ENCODE results near the gene DYNC1I1. TPM values are rescaled to one million over a fixed set of nuclear protein-coding genes. Genes with fewer than 3 reads are reported as not detected.
"Not testable (repeated sequence)": the region's sequence is repeated elsewhere in the genome, so short reads cannot be mapped to it uniquely, and the experiment has no call there.

The DYNC1I1 gene
- total RNA-seq, 1 donor, result 0.54 TPM

GRCh38 chr7:95901006-95901405 is 128.7 kb downstream of the DYNC1I1 start:
- DNase-seq (ENCODE audit: low read depth in 2 of 3, low spot score in 2 of 3), result no peak

GRCh38 chr7:95904099-95904498 is 131.7 kb downstream of the DYNC1I1 start:
- peak in 1 of 3 donors; percentile 32 for DNase-seq (ENCODE audit: low read depth in 2 of 3, low spot score in 2 of 3)

- DNase-seq (ENCODE audit: low read depth in 2 of 3, low spot score in 2 of 3), result peak in 1 of 3 donors; percentile 14
Measured at GRCh38 chr7:95905167-95905566, 132.8 kb downstream of the DYNC1I1 start.

- peak in 1 of 3 donors; percentile 5 for DNase-seq (ENCODE audit: low read depth in 2 of 3, low spot score in 2 of 3)
Measured at GRCh38 chr7:95906851-95907250, 134.5 kb downstream of the DYNC1I1 start.

GRCh38 chr7:95907337-95907736 is 135.0 kb downstream of the DYNC1I1 start:
- DNase-seq (ENCODE audit: low read depth in 2 of 3, low spot score in 2 of 3), result no peak

GRCh38 chr7:95908499-95908898 is 136.1 kb downstream of the DYNC1I1 start:
- DNase-seq (ENCODE audit: low read depth in 2 of 3, low spot score in 2 of 3), result no peak

GRCh38 chr7:95910341-95910740 is 138.0 kb downstream of the DYNC1I1 start:
- no peak for DNase-seq (ENCODE audit: low read depth in 2 of 3, low spot score in 2 of 3)

- DNase-seq (ENCODE audit: low read depth in 2 of 3, low spot score in 2 of 3), result no peak
Measured at GRCh38 chr7:95915731-95916130, 143.4 kb downstream of the DYNC1I1 start.

- peak; percentile 41 to 76 (median 60) for DNase-seq (ENCODE audit: low read depth in 2 of 3, low spot score in 2 of 3)
Measured at GRCh38 chr7:95916573-95917297, 144.4 kb downstream of the DYNC1I1 start.

- DNase-seq (ENCODE audit: low read depth in 2 of 3, low spot score in 2 of 3), result no peak
Measured at GRCh38 chr7:95917634-95918033, 145.3 kb downstream of the DYNC1I1 start.

- DNase-seq (ENCODE audit: low read depth in 2 of 3, low spot score in 2 of 3), result no peak
Measured at GRCh38 chr7:95919556-95919955, 147.2 kb downstream of the DYNC1I1 start.

- DNase-seq (ENCODE audit: low read depth in 2 of 3, low spot score in 2 of 3), result no peak
Measured at GRCh38 chr7:95921543-95921942, 149.2 kb downstream of the DYNC1I1 start.

GRCh38 chr7:95922191-95922590 is 149.8 kb downstream of the DYNC1I1 start:
- no peak for DNase-seq (ENCODE audit: low read depth in 2 of 3, low spot score in 2 of 3)

GRCh38 chr7:95925236-95925635 is 152.9 kb downstream of the DYNC1I1 start:
- no peak for DNase-seq (ENCODE audit: low read depth in 2 of 3, low spot score in 2 of 3)

- DNase-seq (ENCODE audit: low read depth in 2 of 3, low spot score in 2 of 3), result no peak
Measured at GRCh38 chr7:95925971-95926370, 153.6 kb downstream of the DYNC1I1 start.

GRCh38 chr7:95927756-95928155 is 155.4 kb downstream of the DYNC1I1 start:
- DNase-seq (ENCODE audit: low read depth in 2 of 3, low spot score in 2 of 3), result peak in 1 of 3 donors; percentile 11

GRCh38 chr7:95929710-95930280 is 157.4 kb downstream of the DYNC1I1 start:
- no peak for DNase-seq (ENCODE audit: low read depth in 2 of 3, low spot score in 2 of 3)

GRCh38 chr7:95931460-95932232 is 159.3 kb downstream of the DYNC1I1 start:
- no peak for DNase-seq (ENCODE audit: low read depth in 2 of 3, low spot score in 2 of 3)

GRCh38 chr7:95933618-95934017 is 161.3 kb downstream of the DYNC1I1 start:
- no peak for DNase-seq (ENCODE audit: low read depth in 2 of 3, low spot score in 2 of 3)

- DNase-seq (ENCODE audit: low read depth in 2 of 3, low spot score in 2 of 3), result not testable (repeated sequence)
Measured at GRCh38 chr7:95944867-95945266, 172.5 kb downstream of the DYNC1I1 start.

GRCh38 chr7:95950698-95951097 is 178.3 kb downstream of the DYNC1I1 start:
- DNase-seq (ENCODE audit: low read depth in 2 of 3, low spot score in 2 of 3), result no peak

GRCh38 chr7:95951531-95951930 is 179.2 kb downstream of the DYNC1I1 start:
- no peak for DNase-seq (ENCODE audit: low read depth in 2 of 3, low spot score in 2 of 3)

Measured in hematopoietic multipotent progenitor cell (in vitro differentiated cells).